Activated CD8-positive, alpha-beta T cell treated with anti-CD3 and anti-CD28 coated beads for 36 hours (primary cell): Measurements from ENCODE around the gene MYZAP. TPM values are rescaled to one million over a fixed set of nuclear protein-coding genes. Genes with fewer than 3 reads are reported as not detected.

Experiments used
- ATAC-seq: fragments of 200-7000 bp; cut with Tn5 transposase; one replicate; pipeline ENCODE4 v1.10.0; 2021; ENCODE audit warnings: mild to moderate bottlenecking, moderate library complexity
- CTCF ChIA-PET: fragments of 350-600 bp; sonication (Branson Sonifier 250); formaldehyde crosslinking; loops from one replicate; lab custom pipeline; 2021; ENCODE audit warnings: antibody characterized with exemption; lab: Charles Lee
- POLR2A ChIA-PET: fragments of 350-600 bp; sonication (Branson Sonifier 250); formaldehyde crosslinking; loops from one replicate; lab custom pipeline; 2021; ENCODE audit warnings: antibody characterized with exemption; lab: Charles Lee
- DNase-seq: peaks from one replicate; pipeline ENCODE4 v3.0.0-alpha.2; 2020
- H3K27ac Mint-ChIP-seq: one replicate; pipeline ENCODE4 v1.8.0; 2021; ENCODE audit warnings: mild to moderate bottlenecking, mixed read lengths
- H3K27me3 Mint-ChIP-seq: one replicate; pipeline ENCODE4 v1.8.0; 2021; ENCODE audit warnings: mixed read lengths
- H3K36me3 Mint-ChIP-seq: one replicate; pipeline ENCODE4 v1.8.0; 2021; ENCODE audit warnings: low read depth, mixed read lengths
- H3K4me1 Mint-ChIP-seq: one replicate; pipeline ENCODE4 v1.8.0; 2021; ENCODE audit warnings: low read depth, mixed read lengths
- H3K4me3 Mint-ChIP-seq: one replicate; pipeline ENCODE4 v1.8.0; 2021; ENCODE audit warnings: mild to moderate bottlenecking, moderate library complexity, mixed read lengths
- H3K9me3 Mint-ChIP-seq: one replicate; pipeline ENCODE4 v1.8.0; 2021; ENCODE audit warnings: mixed read lengths
- CTCF ChIP-seq: fragments of 200-600 bp; IDR thresholded peaks from one replicate; pipeline ENCODE4 v1.8.0; 2022; ENCODE audit warnings: antibody characterized with exemption, mild to moderate bottlenecking
- intact Hi-C: fragments of 100-400 bp; cut with micrococcal nuclease; formaldehyde crosslinking; loops from one replicate; pipeline ENCODE4 v1.10.0; 2022
- total RNA-seq, 2 experiments: library from RNA; stranded (reverse); gene quantifications; one replicate each; pipeline ENCODE4 v1.2.3, GENCODE V29; 2021

Gene MYZAP
- total RNA-seq, 2 experiments from 2014 or later: not detected

- POLR2A ChIA-PET: no interaction called here
- Mint-ChIP-seq H3K9me3 (no peaks in the 10 kb centered on the region), H3K4me3 (no peak overlapping the region), H3K4me1 (peaks cover 4% of the 10 kb centered on the region), H3K36me3 (no peaks in the 10 kb centered on the region), H3K27ac (no peak overlapping the region), H3K27me3 (peaks cover 9% of the 10 kb centered on the region)
- DNase-seq: no peak
- TF ChIP-seq CTCF: no peak
- CTCF ChIA-PET: no interaction called here
- intact Hi-C loops: no loop called here
- no peak for ATAC-seq
Observed at GRCh38 chr15:57676585-57676984, 84.9 kb downstream of the MYZAP start.

- ChIA-PET POLR2A (no interaction called here), CTCF (no interaction called here)
- Mint-ChIP-seq H3K4me3 (no peak overlapping the region), H3K4me1 (peaks cover 4% of the 10 kb centered on the region), H3K9me3 (no peaks in the 10 kb centered on the region), H3K27me3 (peaks cover 9% of the 10 kb centered on the region), H3K27ac (no peak overlapping the region), H3K36me3 (no peaks in the 10 kb centered on the region)
- ATAC-seq (no peak), DNase-seq (no peak)
- intact Hi-C loops: no loop called here
- TF ChIP-seq CTCF: no peak
Observed at GRCh38 chr15:57677204-57677603, 85.5 kb downstream of the MYZAP start.

GRCh38 chr15:57680021-57680420 lies 88.3 kb downstream of the MYZAP start:
- Mint-ChIP-seq H3K27ac (no peak overlapping the region), H3K4me3 (no peak overlapping the region), H3K9me3 (no peaks in the 10 kb centered on the region), H3K36me3 (no peaks in the 10 kb centered on the region), H3K4me1 (peaks cover 4% of the 10 kb centered on the region), H3K27me3 (peaks cover 3% of the 10 kb centered on the region)
- ChIA-PET POLR2A (no interaction called here), CTCF (interaction anchor here (0.6 to 0.7 kb wide), 3 partner anchors 180 to 502 kb away, joined by 3 to 4 read pairs (median 3); no protein-coding TSS in a partner anchor)
- ATAC-seq (no peak), DNase-seq (no peak)
- TF ChIP-seq CTCF: no peak
- intact Hi-C loops: no loop called here

GRCh38 chr15:57681011-57681410 lies 89.3 kb downstream of the MYZAP start:
- H3K4me1 Mint-ChIP-seq: peaks cover 4% of the 10 kb centered on the region
- H3K4me3 Mint-ChIP-seq: no peak overlapping the region
- ATAC-seq (no peak), DNase-seq (no peak)
- H3K27me3 Mint-ChIP-seq: peaks cover 3% of the 10 kb centered on the region
- no peaks in the 10 kb centered on the region for H3K36me3 Mint-ChIP-seq
- H3K9me3 Mint-ChIP-seq: no peaks in the 10 kb centered on the region
- ChIA-PET CTCF (no interaction called here), POLR2A (no interaction called here)
- H3K27ac Mint-ChIP-seq: no peak overlapping the region
- intact Hi-C loops: no loop called here
- TF ChIP-seq CTCF: no peak

- DNase-seq: no peak
- peaks cover 4% of the 10 kb centered on the region for H3K4me1 Mint-ChIP-seq
- TF ChIP-seq CTCF: no peak
- no peaks in the 10 kb centered on the region for H3K9me3 Mint-ChIP-seq
- no peak overlapping the region for H3K4me3 Mint-ChIP-seq
- H3K27me3 Mint-ChIP-seq: peaks cover 3% of the 10 kb centered on the region
- POLR2A ChIA-PET: no interaction called here
- CTCF ChIA-PET: no interaction called here
- no peak overlapping the region for H3K27ac Mint-ChIP-seq
- intact Hi-C loops: no loop called here
- ATAC-seq: no peak
- H3K36me3 Mint-ChIP-seq: no peaks in the 10 kb centered on the region
Observed at GRCh38 chr15:57683481-57683880, 91.8 kb downstream of the MYZAP start.
